Choroid plexus epithelial cell (primary cell): Measurements from ENCODE around the gene SOS1.
"Not testable (repeated sequence)": the region's sequence is repeated elsewhere in the genome, so short reads cannot be mapped to it uniquely, and the experiment has no call there.

ENCODE experiments used
- DNase-seq: peaks from one replicate; pipeline ENCODE4 v3.0.0-alpha.2; 2010; ENCODE audit warnings: low read depth
- H3K4me3 ChIP-seq: 2 replicates; pipeline ENCODE4 v1.5.1; 2011; ENCODE audit warnings: low read depth, mild to moderate bottlenecking, control low read depth, low read length, moderate library complexity
- TF ChIP-seq, protein P1 (sequence below): conservative IDR thresholded peaks from 2 replicates; pipeline ENCODE4 v1.5.1; 2011; ENCODE audit warnings: low read depth, mild to moderate bottlenecking, control low read depth, inconsistent platforms, low read length, moderate library complexity

The SOS1 gene

DNA sequence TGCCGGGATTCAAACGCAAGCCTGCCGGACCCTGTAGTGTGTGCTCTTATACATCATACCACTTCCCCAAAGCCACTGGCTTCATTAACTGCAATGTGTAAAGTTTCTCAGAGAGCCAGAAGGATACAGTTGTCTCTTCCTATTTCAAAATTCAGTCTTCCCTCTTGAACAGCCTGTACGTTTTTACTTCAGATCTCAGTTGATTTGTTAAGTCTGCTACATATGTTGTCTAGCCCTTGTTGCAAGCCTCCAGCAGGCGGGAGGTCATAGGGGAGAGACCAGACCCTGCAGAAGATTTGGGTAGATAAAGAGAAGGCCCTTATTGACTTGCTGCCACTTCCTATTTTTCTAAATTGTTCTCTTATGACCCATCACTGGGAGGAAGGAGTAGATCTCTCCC, 174.9 kb downstream of the SOS1 start:
- TF ChIP-seq, protein P1, sequence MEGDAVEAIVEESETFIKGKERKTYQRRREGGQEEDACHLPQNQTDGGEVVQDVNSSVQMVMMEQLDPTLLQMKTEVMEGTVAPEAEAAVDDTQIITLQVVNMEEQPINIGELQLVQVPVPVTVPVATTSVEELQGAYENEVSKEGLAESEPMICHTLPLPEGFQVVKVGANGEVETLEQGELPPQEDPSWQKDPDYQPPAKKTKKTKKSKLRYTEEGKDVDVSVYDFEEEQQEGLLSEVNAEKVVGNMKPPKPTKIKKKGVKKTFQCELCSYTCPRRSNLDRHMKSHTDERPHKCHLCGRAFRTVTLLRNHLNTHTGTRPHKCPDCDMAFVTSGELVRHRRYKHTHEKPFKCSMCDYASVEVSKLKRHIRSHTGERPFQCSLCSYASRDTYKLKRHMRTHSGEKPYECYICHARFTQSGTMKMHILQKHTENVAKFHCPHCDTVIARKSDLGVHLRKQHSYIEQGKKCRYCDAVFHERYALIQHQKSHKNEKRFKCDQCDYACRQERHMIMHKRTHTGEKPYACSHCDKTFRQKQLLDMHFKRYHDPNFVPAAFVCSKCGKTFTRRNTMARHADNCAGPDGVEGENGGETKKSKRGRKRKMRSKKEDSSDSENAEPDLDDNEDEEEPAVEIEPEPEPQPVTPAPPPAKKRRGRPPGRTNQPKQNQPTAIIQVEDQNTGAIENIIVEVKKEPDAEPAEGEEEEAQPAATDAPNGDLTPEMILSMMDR: no peak
- no peak overlapping the region for H3K4me3 ChIP-seq
- no peak for DNase-seq

DNA sequence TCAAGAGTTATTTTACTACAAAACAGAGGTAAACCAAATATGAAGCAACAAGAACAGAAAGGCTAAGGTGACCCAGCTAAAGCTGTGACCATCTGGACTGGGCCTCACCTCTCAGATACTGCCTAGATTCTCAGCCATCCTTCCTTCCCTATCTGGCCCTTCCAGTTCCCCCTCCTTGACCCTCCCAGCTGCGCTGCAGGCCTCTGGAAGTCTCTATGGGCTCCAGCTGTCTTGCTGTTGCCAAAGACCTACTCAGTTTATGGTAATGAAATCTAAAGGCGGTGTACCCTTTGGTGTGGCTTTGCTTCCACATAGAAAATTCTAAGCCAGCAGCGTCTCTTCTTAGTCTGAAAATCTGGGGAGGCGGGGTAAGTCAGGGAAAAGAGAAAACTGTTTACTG, 175.5 kb downstream of the SOS1 start:
- TF ChIP-seq, protein P1: no peak
- H3K4me3 ChIP-seq: no peak overlapping the region
- DNase-seq: no peak

DNA sequence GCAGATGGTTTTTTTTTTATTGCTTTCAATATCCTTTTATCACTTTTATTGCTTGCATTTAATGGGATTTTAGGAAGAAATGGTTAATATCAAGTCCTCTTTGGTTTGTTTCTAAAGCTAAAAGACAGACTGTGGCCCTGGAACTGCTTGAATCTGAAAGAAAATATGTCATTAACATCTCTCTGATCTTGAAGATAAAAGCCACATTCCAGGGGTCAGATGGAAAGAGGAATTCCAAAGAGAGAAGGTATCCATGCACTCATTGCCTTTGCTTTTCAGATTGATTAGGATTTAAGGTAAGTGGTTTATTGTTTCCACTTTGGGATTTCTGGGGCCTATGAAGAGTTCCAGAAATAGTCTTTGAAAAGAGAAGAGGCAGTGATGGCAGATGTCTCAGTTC, 177.1 kb downstream of the SOS1 start:
- DNase-seq: no peak
- TF ChIP-seq, protein P1: no peak
- H3K4me3 ChIP-seq: no peak overlapping the region

DNA sequence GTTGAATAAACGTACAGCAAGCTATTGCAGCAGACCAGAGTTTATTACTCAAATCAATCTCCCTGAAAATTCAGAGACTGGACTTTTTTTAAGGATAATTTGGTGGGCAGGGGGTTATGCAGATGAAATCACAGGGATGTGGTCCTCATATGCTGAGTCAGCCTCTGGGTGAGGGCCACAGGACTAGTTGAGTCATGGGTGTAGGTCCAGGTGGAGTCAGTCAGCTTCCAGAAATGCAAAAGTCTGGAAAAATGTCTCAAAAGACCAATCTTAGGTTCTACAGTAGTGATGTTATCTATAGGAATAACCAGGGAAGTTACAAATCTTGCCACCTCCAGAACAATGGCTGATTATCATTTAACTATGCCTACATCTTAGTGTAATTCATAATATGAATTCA, 180.1 kb downstream of the SOS1 start:
- no peak for DNase-seq
- TF ChIP-seq, protein P1: no peak
- no peak overlapping the region for H3K4me3 ChIP-seq

DNA sequence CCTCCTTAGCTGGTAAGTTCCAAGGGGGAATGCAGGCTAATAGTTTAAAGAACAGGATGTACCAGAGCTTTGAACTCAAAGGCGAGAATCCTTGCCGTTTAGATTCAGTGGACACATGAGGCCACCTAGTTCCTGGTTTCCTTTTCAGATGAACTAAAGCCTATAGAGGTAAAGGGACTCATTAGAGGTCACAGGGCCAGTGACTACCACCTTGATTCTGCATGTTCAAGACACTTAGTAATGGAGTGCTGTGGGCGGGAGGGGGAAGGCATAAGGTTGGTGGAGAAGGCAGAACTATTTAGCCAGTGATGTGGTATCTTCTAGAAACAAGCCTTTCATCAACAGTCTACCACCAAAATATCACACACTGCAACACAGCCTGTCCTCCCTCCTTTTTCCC, 183.3 kb downstream of the SOS1 start:
- TF ChIP-seq, protein P1: no peak
- DNase-seq: no peak
- no peak overlapping the region for H3K4me3 ChIP-seq

DNA sequence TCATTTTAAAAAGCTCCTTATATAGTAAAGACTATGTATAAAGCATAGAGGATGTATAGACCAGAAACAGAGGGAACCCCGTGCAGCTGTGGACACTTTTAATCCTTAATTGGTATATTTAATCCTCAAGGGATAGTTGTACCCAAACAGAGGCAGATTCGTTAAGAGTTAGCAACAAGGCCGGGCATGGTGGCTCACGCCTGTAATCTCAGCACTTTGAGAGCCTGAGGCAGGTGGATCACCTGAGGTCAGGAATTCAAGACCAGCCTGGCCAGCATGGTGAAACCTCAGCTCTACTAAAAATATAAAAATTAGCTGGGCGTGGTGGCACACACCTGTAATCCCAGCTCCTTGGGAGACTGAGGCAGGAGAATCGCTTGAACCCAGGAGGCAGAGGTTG, 184.3 kb downstream of the SOS1 start:
- not testable (repeated sequence) for DNase-seq

DNA sequence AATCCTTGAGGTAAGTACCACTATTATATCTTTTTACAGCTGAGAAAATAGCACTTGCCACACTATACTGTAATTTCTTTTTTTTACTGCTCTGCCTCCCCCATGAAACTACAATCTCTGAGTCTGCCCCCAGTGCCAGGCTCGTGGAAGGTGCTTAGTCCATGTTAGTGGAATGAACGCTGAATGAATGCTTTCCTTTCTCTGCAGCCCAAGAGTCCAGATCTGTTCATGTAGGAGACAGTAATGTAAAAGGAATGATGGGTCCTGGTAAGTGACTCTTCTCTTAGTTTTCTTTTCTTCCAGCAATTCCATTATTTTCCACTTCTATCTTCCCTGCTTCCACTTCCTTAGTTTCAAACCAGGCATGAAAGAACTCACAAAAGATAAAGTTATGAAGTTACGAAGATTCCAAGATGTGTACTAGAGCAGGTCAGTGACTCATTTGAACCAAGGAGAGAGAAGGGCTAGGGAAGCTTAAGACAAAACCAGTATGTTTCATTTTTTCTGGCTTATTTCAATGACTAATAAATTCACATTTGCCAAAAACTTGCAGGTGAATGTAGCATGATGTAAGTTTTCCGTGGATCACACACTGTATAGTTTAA, 185.2 kb downstream of the SOS1 start:
- TF ChIP-seq, protein P1: no peak
- H3K4me3 ChIP-seq: no peak overlapping the region
- peak; percentile 49 for DNase-seq

More for the DNA sequence above, 184.3 kb downstream of the SOS1 start:
- H3K4me3 ChIP-seq: not testable (repeated sequence)
